DOHH2 (cell line): ENCODE results near the gene KMT5C.

ENCODE experiments used
- H3F3A ChIP-seq: fragments of 200-600 bp; sonication (generic), shearing (Covaris generic); 2 replicates; pipeline ENCODE4 v1.6.0; 2016; ENCODE audit warnings: antibody characterized with exemption, mild to moderate bottlenecking; ENCODE audit not compliant: control insufficient read depth, insufficient read depth
- H3K27ac ChIP-seq: fragments of 200-600 bp; sonication (generic); 2 replicates; pipeline ENCODE4 v1.5.1; 2014; ENCODE audit warnings: low read depth, mild to moderate bottlenecking, low read length, moderate library complexity
- H3K27me3 ChIP-seq: fragments of 200-600 bp; sonication (generic); 2 replicates; pipeline ENCODE4 v1.6.1; 2014; ENCODE audit warnings: mild to moderate bottlenecking, low read length, mixed read lengths; ENCODE audit not compliant: control insufficient read depth
- H3K36me3 ChIP-seq: fragments of 200-600 bp; sonication (generic); 2 replicates; pipeline ENCODE4 v1.6.1; 2014; ENCODE audit warnings: mild to moderate bottlenecking, low read length, moderate library complexity, mixed read lengths; ENCODE audit not compliant: control insufficient read depth
- H3K4me1 ChIP-seq: fragments of 200-600 bp; sonication (generic); 2 replicates; pipeline ENCODE4 v1.6.1; 2014; ENCODE audit warnings: mild to moderate bottlenecking, low read length, mixed read lengths; ENCODE audit not compliant: control insufficient read depth
- H3K4me2 ChIP-seq: fragments of 200-600 bp; sonication (generic); 2 replicates; pipeline ENCODE4 v1.6.0; 2014; ENCODE audit warnings: mild to moderate bottlenecking, low read length, moderate library complexity
- H3K4me3 ChIP-seq: fragments of 200-600 bp; sonication (generic); 2 replicates; pipeline ENCODE4 v1.5.1; 2014; ENCODE audit warnings: mild to moderate bottlenecking, low read length, mixed read lengths
- H3K79me2 ChIP-seq: fragments of 200-600 bp; sonication (generic); 2 replicates; pipeline ENCODE4 v1.6.1; 2014; ENCODE audit warnings: mild to moderate bottlenecking, low read length, mixed read lengths; ENCODE audit not compliant: control insufficient read depth
- H3K9me2 ChIP-seq: fragments of 200-600 bp; sonication (generic); replicated peaks from 2 replicates; pipeline ENCODE4 v1.6.1; 2014; ENCODE audit warnings: mild to moderate bottlenecking, low read length, mixed read lengths; ENCODE audit not compliant: control insufficient read depth
- H3K9me3 ChIP-seq: fragments of 200-600 bp; sonication (generic); 2 replicates; pipeline ENCODE4 v1.6.1; 2014; ENCODE audit warnings: antibody characterized with exemption, low read length, mixed read lengths; ENCODE audit not compliant: control insufficient read depth, insufficient read depth
- H4K20me1 ChIP-seq: fragments of 200-600 bp; sonication (generic); 2 replicates; pipeline ENCODE4 v1.6.0; 2014; ENCODE audit warnings: low read depth, mild to moderate bottlenecking, antibody characterized with exemption, low read length, moderate library complexity; ENCODE audit not compliant: control insufficient read depth, insufficient read depth
- CTCF ChIP-seq: fragments of 200-600 bp; sonication (generic); IDR thresholded peaks from one replicate; pipeline ENCODE4 v1.5.1; 2014; ENCODE audit warnings: antibody characterized with exemption, mild to moderate bottlenecking, low read depth, low read length; ENCODE audit not compliant: poor library complexity, severe bottlenecking
- EZH2phosphoT487 ChIP-seq: fragments of 200-600 bp; sonication (generic); IDR thresholded peaks from 2 replicates; pipeline ENCODE4 v1.6.1; 2017; ENCODE audit warnings: borderline replicate concordance, mild to moderate bottlenecking, antibody characterized with exemption, low read length, moderate library complexity, mixed read lengths

KMT5C gene

GRCh38 chr19:55365245-55365644, 25.6 kb downstream of the KMT5C start:
- H3K9me2 ChIP-seq: no peaks in the 10 kb centered on the region
- H3K79me2 ChIP-seq: no peaks in the 10 kb centered on the region
- no peak overlapping the region for H3K27ac ChIP-seq
- no peaks in the 10 kb centered on the region for H4K20me1 ChIP-seq
- no peaks in the 10 kb centered on the region for H3F3A ChIP-seq
- no peak overlapping the region for H3K4me3 ChIP-seq
- H3K9me3 ChIP-seq: no peaks in the 10 kb centered on the region
- H3K4me2 ChIP-seq: no peak overlapping the region
- TF ChIP-seq CTCF (no peak), EZH2phosphoT487 (no peak)
- H3K36me3 ChIP-seq: no peaks in the 10 kb centered on the region
- H3K27me3 ChIP-seq: peaks cover 23% of the 10 kb centered on the region
- H3K4me1 ChIP-seq: peaks cover 11% of the 10 kb centered on the region

- H3K36me3 ChIP-seq: no peaks in the 10 kb centered on the region
- peaks cover 11% of the 10 kb centered on the region for H3K4me1 ChIP-seq
- no peak for TF ChIP-seq EZH2phosphoT487
- TF ChIP-seq CTCF: no peak
- H3K4me2 ChIP-seq: no peak overlapping the region
- no peak overlapping the region for H3K27ac ChIP-seq
- H3K79me2 ChIP-seq: no peaks in the 10 kb centered on the region
- no peaks in the 10 kb centered on the region for H3K9me3 ChIP-seq
- peaks cover 29% of the 10 kb centered on the region for H3K27me3 ChIP-seq
- H4K20me1 ChIP-seq: no peaks in the 10 kb centered on the region
- H3K9me2 ChIP-seq: no peaks in the 10 kb centered on the region
- no peaks in the 10 kb centered on the region for H3F3A ChIP-seq
- H3K4me3 ChIP-seq: no peak overlapping the region
These were observed 26.3 kb downstream of the KMT5C start for GRCh38 chr19:55365964-55366363.

GRCh38 chr19:55366790-55367189, 27.1 kb downstream of the KMT5C start:
- TF ChIP-seq EZH2phosphoT487 (no peak), CTCF (no peak)
- no peaks in the 10 kb centered on the region for H3K9me3 ChIP-seq
- no peak overlapping the region for H3K4me3 ChIP-seq
- peaks cover 11% of the 10 kb centered on the region for H3K4me1 ChIP-seq
- no peak overlapping the region for H3K4me2 ChIP-seq
- H3K27ac ChIP-seq: no peak overlapping the region
- H4K20me1 ChIP-seq: no peaks in the 10 kb centered on the region
- no peaks in the 10 kb centered on the region for H3K36me3 ChIP-seq
- H3K79me2 ChIP-seq: no peaks in the 10 kb centered on the region
- no peaks in the 10 kb centered on the region for H3F3A ChIP-seq
- no peaks in the 10 kb centered on the region for H3K9me2 ChIP-seq
- H3K27me3 ChIP-seq: peaks cover 34% of the 10 kb centered on the region

GRCh38 chr19:55368106-55368505, 28.4 kb downstream of the KMT5C start:
- peaks cover 47% of the 10 kb centered on the region for H3K27me3 ChIP-seq
- no peaks in the 10 kb centered on the region for H4K20me1 ChIP-seq
- H3F3A ChIP-seq: no peaks in the 10 kb centered on the region
- no peak overlapping the region for H3K27ac ChIP-seq
- no peaks in the 10 kb centered on the region for H3K36me3 ChIP-seq
- H3K79me2 ChIP-seq: no peaks in the 10 kb centered on the region
- H3K9me2 ChIP-seq: no peaks in the 10 kb centered on the region
- H3K4me3 ChIP-seq: no peak overlapping the region
- H3K4me2 ChIP-seq: no peak overlapping the region
- TF ChIP-seq EZH2phosphoT487 (no peak), CTCF (no peak)
- H3K9me3 ChIP-seq: no peaks in the 10 kb centered on the region
- H3K4me1 ChIP-seq: peaks cover 11% of the 10 kb centered on the region
